ENCODE results near the gene POU3F1. TPM values are rescaled to one million over a fixed set of nuclear protein-coding genes. Genes with fewer than 3 reads are reported as not detected.

Gene POU3F1
- total RNA-seq, 2 donors from 2014 or later: not detected

GRCh38 chr1:38085666-38086330, 39.2 kb upstream of the POU3F1 start:
- no peak for DNase-seq (ENCODE audit: low spot score)
- Histone ChIP-seq H3K27ac (no peak overlapping the region), H3K27me3 (no peaks in the 10 kb centered on the region), H3K9me3 (no peaks in the 10 kb centered on the region), H3K36me3 (no peaks in the 10 kb centered on the region), H3K4me3 (no peak overlapping the region), H3K4me1 (no peaks in the 10 kb centered on the region)
- TF ChIP-seq, protein P1, sequence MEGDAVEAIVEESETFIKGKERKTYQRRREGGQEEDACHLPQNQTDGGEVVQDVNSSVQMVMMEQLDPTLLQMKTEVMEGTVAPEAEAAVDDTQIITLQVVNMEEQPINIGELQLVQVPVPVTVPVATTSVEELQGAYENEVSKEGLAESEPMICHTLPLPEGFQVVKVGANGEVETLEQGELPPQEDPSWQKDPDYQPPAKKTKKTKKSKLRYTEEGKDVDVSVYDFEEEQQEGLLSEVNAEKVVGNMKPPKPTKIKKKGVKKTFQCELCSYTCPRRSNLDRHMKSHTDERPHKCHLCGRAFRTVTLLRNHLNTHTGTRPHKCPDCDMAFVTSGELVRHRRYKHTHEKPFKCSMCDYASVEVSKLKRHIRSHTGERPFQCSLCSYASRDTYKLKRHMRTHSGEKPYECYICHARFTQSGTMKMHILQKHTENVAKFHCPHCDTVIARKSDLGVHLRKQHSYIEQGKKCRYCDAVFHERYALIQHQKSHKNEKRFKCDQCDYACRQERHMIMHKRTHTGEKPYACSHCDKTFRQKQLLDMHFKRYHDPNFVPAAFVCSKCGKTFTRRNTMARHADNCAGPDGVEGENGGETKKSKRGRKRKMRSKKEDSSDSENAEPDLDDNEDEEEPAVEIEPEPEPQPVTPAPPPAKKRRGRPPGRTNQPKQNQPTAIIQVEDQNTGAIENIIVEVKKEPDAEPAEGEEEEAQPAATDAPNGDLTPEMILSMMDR (IDR thresholded peaks at IDR 0.05): no peak

- Histone ChIP-seq H3K36me3 (no peaks in the 10 kb centered on the region), H3K4me3 (no peak overlapping the region), H3K9me3 (no peaks in the 10 kb centered on the region), H3K4me1 (no peaks in the 10 kb centered on the region), H3K27ac (no peak overlapping the region), H3K27me3 (no peaks in the 10 kb centered on the region)
- TF ChIP-seq, protein P1 (IDR thresholded peaks at IDR 0.05): no peak
- DNase-seq (ENCODE audit: low spot score): no peak
Observed at GRCh38 chr1:38084700-38085099, 38.1 kb upstream of the POU3F1 start.

DNA sequence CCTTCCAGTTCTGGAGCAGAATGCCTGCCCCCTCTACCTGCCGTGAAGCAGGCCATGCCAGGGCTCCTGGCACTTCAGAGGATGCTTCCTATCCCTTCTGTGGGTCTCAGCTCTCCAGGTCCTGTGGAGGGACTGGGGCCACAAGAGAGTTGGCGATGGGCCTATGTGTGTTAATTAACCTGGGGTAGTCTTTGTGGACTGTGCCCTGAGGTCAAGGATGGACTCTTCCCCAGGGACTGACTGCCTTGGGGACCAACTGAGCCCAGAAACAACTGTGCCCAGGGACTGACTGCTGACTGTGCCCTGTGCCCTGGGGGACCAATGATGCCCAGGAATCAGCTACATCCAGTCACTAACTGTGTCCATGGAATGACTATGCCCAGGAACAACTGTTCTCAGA, 37.5 kb upstream of the POU3F1 start:
- no peak overlapping the region for H3K4me3 ChIP-seq
- H3K27ac ChIP-seq: no peak overlapping the region
- no peaks in the 10 kb centered on the region for H3K36me3 ChIP-seq
- no peak for DNase-seq (ENCODE audit: low spot score)
- H3K9me3 ChIP-seq: no peaks in the 10 kb centered on the region
- TF ChIP-seq, protein P1 (IDR thresholded peaks at IDR 0.05): no peak
- no peaks in the 10 kb centered on the region for H3K4me1 ChIP-seq
- no peaks in the 10 kb centered on the region for H3K27me3 ChIP-seq

GRCh38 chr1:38083541-38083940, 36.9 kb upstream of the POU3F1 start:
- no peaks in the 10 kb centered on the region for H3K9me3 ChIP-seq
- H3K4me3 ChIP-seq: no peak overlapping the region
- H3K36me3 ChIP-seq: no peaks in the 10 kb centered on the region
- no peaks in the 10 kb centered on the region for H3K27me3 ChIP-seq
- DNase-seq (ENCODE audit: low spot score): no peak
- no peaks in the 10 kb centered on the region for H3K4me1 ChIP-seq
- H3K27ac ChIP-seq: no peak overlapping the region
- TF ChIP-seq, protein P1 (IDR thresholded peaks at IDR 0.05): no peak

GRCh38 chr1:38082769-38083263, 36.2 kb upstream of the POU3F1 start:
- no peaks in the 10 kb centered on the region for H3K36me3 ChIP-seq
- TF ChIP-seq, protein P1 (IDR thresholded peaks at IDR 0.05): no peak
- H3K4me3 ChIP-seq: no peak overlapping the region
- no peaks in the 10 kb centered on the region for H3K4me1 ChIP-seq
- DNase-seq (ENCODE audit: low spot score): no peak
- no peak overlapping the region for H3K27ac ChIP-seq
- H3K9me3 ChIP-seq: no peaks in the 10 kb centered on the region
- no peaks in the 10 kb centered on the region for H3K27me3 ChIP-seq

- no peaks in the 10 kb centered on the region for H3K9me3 ChIP-seq
- no peaks in the 10 kb centered on the region for H3K36me3 ChIP-seq
- no peaks in the 10 kb centered on the region for H3K4me1 ChIP-seq
- TF ChIP-seq, protein P1 (IDR thresholded peaks at IDR 0.05): no peak
- no peak overlapping the region for H3K4me3 ChIP-seq
- no peak for DNase-seq (ENCODE audit: low spot score)
- H3K27ac ChIP-seq: no peak overlapping the region
- H3K27me3 ChIP-seq: no peaks in the 10 kb centered on the region
Observed at GRCh38 chr1:38079019-38079418, 32.4 kb upstream of the POU3F1 start.
